HS-5 (cell line): ENCODE data around the gene WDR82.

Source experiments
- DNase-seq: peaks from one replicate; pipeline ENCODE4 v3.0.0-alpha.2; 2012; ENCODE audit warnings: low read depth

WDR82 gene

GRCh38 chr3:52308308-52308707 is 29.9 kb upstream of the WDR82 start:
- DNase-seq: no peak

DNA sequence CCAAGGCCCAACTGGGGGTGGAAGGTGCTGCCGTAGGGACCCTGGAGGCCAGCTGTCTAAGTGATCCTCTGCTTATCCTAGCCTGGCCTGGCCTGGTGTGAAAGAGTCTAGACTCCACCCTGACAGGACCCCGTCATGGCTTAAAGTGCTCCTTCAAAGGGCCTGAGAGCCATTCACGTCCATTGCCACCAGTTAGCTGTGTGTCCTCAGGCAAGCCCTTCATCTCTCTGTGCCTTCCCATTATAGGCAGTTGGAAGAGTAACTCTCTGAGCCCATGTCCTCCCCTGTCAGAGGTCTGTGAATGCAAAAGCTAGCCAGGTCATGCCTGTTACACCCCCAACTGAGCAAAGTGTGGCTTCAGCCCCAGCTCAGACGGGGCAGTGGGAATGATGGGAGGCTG is 28.5 kb upstream of the WDR82 start:
- DNase-seq: no peak

- no peak for DNase-seq
Observed at GRCh38 chr3:52305926-52306325, 27.5 kb upstream of the WDR82 start.

GRCh38 chr3:52303811-52304210 is 25.4 kb upstream of the WDR82 start:
- DNase-seq: no peak

GRCh38 chr3:52302426-52303145 is 24.1 kb upstream of the WDR82 start:
- no peak for DNase-seq

DNA sequence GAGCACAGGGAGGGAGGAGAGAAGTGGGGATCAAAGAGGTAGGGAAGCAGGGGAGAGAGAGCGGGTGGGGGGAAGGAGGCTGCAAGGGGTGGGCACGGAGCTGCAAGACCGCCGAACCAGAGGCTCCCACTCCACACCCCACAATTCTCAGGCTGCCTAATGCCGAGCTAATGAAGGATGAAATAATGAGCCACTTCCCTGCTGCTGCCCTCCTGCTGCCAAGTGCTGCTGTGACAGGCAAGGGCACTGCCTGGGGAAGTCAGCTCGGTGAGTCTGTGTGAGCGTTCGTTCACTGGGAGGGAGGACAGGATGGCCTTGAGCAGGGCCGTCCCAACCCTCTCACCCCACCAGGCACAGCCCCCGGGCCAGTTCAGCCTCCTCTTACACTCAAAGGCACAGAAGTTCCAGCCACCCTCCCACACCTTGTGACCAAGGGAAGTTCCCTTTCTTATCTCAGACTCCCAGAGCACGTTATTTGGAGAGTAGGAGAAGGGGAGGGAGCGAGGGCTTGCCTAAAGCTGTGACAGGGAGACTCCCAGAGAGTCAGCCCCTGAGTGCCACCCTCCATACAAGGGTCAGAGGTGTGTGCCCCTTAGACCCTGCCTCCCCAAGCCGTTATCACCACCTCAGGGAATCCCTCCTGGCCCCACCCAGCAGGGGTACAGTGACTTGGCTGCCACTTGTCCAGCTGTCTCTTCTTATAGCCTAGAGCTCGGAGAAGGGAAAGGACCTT is 21.6 kb upstream of the WDR82 start:
- no peak for DNase-seq

DNA sequence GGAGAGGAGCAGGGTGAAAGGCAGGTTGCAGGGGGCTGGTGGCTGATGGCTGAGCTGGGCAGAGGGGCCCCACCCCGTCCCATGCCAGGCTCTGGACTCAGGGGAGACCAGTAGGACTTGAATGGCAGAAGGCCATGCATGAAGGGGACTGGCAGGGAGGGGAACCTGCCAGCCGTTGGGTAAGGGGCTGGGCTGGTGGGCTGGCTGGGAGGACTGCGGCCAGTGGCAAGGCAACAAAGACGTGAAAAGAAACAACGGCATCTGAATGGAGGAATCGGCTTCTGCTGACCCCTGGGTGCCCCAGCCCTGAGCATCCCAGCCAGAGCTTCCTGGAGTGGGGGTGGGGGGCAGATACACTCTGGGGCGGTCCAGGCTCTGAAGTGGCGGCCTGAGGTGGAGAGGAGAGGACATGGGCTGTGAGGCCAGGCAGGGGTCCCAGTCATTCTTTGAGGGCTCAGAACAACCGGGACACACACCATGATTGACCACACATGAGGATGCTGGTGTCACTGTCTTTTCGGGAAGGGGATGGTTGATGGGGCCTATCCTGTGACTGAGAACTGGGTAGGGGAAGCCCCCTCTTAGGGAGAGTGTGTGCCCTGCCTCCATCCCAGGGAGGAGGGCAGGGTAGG is 20.9 kb upstream of the WDR82 start:
- no peak for DNase-seq

DNA sequence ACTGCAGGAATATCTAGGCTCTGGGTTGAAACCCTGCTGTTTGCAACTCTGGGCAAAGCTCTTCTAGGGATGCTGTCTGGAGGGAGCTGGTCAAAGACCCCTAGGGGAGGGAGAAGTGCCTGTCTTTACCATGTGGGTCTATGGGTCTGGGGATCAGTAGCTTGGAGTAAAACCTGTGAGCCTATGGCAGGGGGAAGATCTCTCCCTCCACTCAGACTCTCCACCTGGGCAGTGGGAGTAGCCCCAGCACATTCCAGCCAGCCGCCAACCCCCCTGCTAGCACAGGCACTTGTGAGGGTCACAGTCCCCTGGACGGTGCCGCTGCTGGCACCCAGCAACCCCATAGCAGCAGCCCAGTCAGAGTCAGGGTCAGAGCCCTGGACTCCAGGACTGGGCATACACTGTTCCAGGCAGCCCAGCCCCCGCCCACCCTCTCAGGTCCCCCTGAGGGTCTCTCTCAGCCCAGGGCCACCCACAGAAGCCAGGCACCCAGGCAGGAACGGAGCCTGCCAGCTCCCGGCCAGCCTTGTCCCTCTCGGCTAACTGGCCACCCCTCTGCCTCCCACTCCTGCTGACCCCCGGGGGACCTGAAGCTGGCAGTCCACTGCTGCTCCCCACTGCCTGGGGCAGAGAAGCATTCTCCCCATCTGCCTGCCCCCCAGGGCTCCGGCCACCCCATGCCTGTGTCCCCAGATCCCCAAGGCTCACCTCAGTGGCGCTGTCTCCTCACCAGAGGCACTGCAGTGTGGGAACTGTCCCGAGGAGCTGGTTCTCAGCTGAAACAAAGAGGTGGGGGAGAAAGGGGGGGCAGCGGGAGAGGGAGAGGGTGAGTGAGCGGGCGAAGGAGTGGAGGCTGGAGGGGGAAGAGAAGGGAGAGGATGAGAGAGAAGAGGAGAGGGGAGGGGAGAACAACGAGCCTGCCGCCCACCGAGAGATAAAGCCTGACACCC is 20.0 kb upstream of the WDR82 start:
- no peak for DNase-seq

GRCh38 chr3:52297242-52298148 is 19.0 kb upstream of the WDR82 start:
- DNase-seq: no peak

GRCh38 chr3:52295671-52296208 is 17.3 kb upstream of the WDR82 start:
- DNase-seq: no peak

- no peak for DNase-seq
Observed at GRCh38 chr3:52294320-52295150, 16.1 kb upstream of the WDR82 start.

GRCh38 chr3:52293491-52294319 is 15.3 kb upstream of the WDR82 start:
- no peak for DNase-seq

- no peak for DNase-seq
Observed at GRCh38 chr3:52292247-52293065, 14.0 kb upstream of the WDR82 start.

- no peak for DNase-seq
Observed at GRCh38 chr3:52291508-52292181, 13.2 kb upstream of the WDR82 start.

GRCh38 chr3:52290596-52291507 is 12.4 kb upstream of the WDR82 start:
- DNase-seq: no peak
